Measurements from ENCODE around the gene LPIN2.

LPIN2 gene

DNA sequence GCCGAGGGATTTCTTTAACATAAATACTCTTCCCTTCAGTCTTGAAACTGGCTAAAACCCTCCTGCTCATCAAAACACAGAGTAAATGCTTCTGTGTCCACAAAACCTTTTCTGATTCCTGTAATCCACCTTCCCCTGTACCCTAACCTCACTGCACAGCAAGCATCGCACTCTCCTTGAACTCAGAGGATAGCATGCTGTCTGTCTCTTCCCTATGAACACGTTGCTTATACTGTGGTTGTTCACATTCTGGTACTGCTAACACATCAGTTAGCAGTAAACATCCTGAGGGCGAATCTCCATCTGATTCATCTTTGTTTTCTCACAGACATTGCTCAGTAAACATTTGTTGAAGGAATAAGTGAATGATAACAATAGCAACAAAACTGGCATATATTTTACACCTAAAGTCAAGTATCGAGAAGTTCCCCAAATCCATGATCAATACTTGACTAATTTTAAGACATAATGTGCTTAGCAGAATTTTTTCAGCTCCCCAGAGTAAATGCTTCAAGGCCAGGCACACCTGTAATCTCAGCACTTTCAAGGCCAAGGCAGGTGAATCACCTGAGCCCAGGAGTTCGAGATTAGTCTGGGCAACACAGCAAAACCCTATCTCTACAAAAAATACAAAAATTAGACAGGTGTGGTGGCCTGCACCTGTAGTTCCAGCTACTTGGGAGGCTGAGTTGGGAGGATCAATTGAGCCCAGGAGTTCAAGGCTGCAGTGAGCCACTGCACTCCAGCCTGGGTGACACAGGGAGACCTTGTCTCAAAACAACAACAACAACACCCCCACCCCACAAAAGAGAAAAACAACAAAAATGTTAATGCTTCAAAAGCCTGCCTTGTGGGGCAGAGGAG lies 45.6 kb upstream of the LPIN2 start:
- Histone ChIP-seq H3K4me3 (ENCODE audit: low read depth, low read length) (no peak overlapping the region), H3K4me1 (no peaks in the 10 kb centered on the region), H3K36me3 (ENCODE audit: control insufficient read depth, insufficient read depth, low read length) (no peaks in the 10 kb centered on the region), H3K9me3 (ENCODE audit: control insufficient read depth, low read length) (no peaks in the 10 kb centered on the region), H3K27ac (no peak overlapping the region), H3K9ac (no peak overlapping the region), H3K79me2 (no peaks in the 10 kb centered on the region), H2AFZ (no peak overlapping the region), H3K27me3 (ENCODE audit: control insufficient read depth, insufficient read depth, low read length) (no peaks in the 10 kb centered on the region), H3K4me2 (ENCODE audit: low read length) (no peak overlapping the region)
- TF ChIP-seq, protein P1, sequence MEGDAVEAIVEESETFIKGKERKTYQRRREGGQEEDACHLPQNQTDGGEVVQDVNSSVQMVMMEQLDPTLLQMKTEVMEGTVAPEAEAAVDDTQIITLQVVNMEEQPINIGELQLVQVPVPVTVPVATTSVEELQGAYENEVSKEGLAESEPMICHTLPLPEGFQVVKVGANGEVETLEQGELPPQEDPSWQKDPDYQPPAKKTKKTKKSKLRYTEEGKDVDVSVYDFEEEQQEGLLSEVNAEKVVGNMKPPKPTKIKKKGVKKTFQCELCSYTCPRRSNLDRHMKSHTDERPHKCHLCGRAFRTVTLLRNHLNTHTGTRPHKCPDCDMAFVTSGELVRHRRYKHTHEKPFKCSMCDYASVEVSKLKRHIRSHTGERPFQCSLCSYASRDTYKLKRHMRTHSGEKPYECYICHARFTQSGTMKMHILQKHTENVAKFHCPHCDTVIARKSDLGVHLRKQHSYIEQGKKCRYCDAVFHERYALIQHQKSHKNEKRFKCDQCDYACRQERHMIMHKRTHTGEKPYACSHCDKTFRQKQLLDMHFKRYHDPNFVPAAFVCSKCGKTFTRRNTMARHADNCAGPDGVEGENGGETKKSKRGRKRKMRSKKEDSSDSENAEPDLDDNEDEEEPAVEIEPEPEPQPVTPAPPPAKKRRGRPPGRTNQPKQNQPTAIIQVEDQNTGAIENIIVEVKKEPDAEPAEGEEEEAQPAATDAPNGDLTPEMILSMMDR (IDR thresholded peaks at IDR 0.05) = no peak

DNA sequence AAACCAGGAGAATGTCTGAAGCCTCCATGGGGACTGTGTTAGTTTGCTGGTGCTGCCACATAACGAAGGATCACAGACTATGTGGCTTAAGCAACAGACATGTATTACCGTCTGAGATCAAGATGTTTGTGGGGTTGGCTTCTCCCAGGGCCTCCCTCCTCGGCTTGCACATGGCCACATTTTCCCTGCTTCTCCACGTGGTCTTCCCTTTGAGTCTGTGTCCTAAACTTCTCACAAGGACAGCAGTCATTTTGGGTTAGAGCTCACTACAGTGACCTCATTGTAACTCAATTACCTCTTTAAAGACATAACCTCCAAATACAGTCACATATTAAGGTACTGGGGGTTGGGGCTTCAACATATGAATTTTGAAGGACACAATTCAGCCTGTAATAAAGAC lies 44.6 kb upstream of the LPIN2 start:
- no peaks in the 10 kb centered on the region for H3K9me3 ChIP-seq (ENCODE audit: control insufficient read depth, low read length)
- TF ChIP-seq, protein P1 (IDR thresholded peaks at IDR 0.05) = no peak
- no peaks in the 10 kb centered on the region for H3K4me1 ChIP-seq
- H3K36me3 ChIP-seq (ENCODE audit: control insufficient read depth, insufficient read depth, low read length) = no peaks in the 10 kb centered on the region
- H3K4me2 ChIP-seq (ENCODE audit: low read length) = no peak overlapping the region
- H3K27me3 ChIP-seq (ENCODE audit: control insufficient read depth, insufficient read depth, low read length) = no peaks in the 10 kb centered on the region
- no peak overlapping the region for H3K4me3 ChIP-seq (ENCODE audit: low read depth, low read length)
- no peaks in the 10 kb centered on the region for H3K79me2 ChIP-seq
- no peak overlapping the region for H3K9ac ChIP-seq
- no peak overlapping the region for H2AFZ ChIP-seq
- no peak overlapping the region for H3K27ac ChIP-seq

DNA sequence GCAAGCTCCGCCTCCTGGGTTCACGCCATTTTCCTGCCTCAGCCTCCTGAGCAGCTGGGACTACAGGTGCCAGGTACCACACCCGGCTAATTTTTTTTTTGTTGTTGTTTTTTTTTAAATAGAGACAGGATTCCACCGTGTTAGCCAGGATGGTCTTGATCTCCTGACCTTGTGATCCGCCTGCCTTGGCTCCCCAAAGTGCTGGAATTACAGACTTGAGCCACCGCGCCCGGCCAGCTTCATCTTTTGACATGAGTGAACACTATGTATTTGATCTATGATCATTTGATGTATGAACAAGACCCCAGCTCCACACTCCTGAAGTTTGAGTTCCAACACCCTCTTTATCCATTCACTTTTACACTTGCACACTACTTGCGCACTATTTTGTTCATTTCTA lies 43.4 kb upstream of the LPIN2 start:
- Histone ChIP-seq H3K79me2 (no peaks in the 10 kb centered on the region), H3K27me3 (ENCODE audit: control insufficient read depth, insufficient read depth, low read length) (no peaks in the 10 kb centered on the region), H3K36me3 (ENCODE audit: control insufficient read depth, insufficient read depth, low read length) (no peaks in the 10 kb centered on the region), H3K4me1 (no peaks in the 10 kb centered on the region), H3K9ac (no peak overlapping the region), H3K9me3 (ENCODE audit: control insufficient read depth, low read length) (no peaks in the 10 kb centered on the region), H2AFZ (no peak overlapping the region), H3K27ac (no peak overlapping the region), H3K4me3 (ENCODE audit: low read depth, low read length) (no peak overlapping the region), H3K4me2 (ENCODE audit: low read length) (no peak overlapping the region)
- TF ChIP-seq, protein P1 (IDR thresholded peaks at IDR 0.05) = no peak

DNA sequence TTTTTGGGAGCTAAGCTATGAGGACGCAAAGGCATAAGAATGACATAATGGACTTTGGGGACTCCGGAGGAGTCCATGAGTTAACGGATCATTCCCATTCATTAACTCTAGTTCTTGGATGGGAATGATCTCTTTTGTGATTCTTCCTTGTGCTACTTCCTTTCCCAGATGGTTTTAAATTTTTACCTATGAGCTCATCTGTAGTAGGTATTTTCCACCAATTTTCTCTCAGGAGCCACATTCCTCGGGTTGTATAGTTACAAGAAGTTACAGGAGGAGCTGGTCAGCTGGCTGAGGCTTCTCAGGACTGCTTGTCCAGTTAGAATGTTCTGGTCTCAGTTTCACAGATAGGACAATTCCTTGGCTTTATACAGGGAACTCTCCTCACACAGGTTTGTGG lies 42.9 kb upstream of the LPIN2 start:
- H3K4me3 ChIP-seq (ENCODE audit: low read depth, low read length) = no peak overlapping the region
- H3K4me2 ChIP-seq (ENCODE audit: low read length) = no peak overlapping the region
- H3K27me3 ChIP-seq (ENCODE audit: control insufficient read depth, insufficient read depth, low read length) = no peaks in the 10 kb centered on the region
- TF ChIP-seq, protein P1 (IDR thresholded peaks at IDR 0.05) = no peak
- no peaks in the 10 kb centered on the region for H3K36me3 ChIP-seq (ENCODE audit: control insufficient read depth, insufficient read depth, low read length)
- no peak overlapping the region for H2AFZ ChIP-seq
- no peak overlapping the region for H3K9ac ChIP-seq
- H3K4me1 ChIP-seq = no peaks in the 10 kb centered on the region
- H3K27ac ChIP-seq = no peak overlapping the region
- H3K79me2 ChIP-seq = no peaks in the 10 kb centered on the region
- H3K9me3 ChIP-seq (ENCODE audit: control insufficient read depth, low read length) = no peaks in the 10 kb centered on the region
